A549 (cell line): Measurements from ENCODE around the gene INHBE.

ENCODE experiments used
- CEBPB ChIP-seq, 2 experiments: fragments of >200 bp in 1 of 2; sonication (Bioruptor Twin) in 1 of 2; formaldehyde crosslinking in 1 of 2; IDR thresholded peaks; 2 replicates each; pipeline ENCODE4 v1.6.1; 2012 to 2016
- CHD2 ChIP-seq: fragments of 150-350 bp; IDR thresholded peaks from 2 replicates; pipeline ENCODE4 v1.6.1; 2014; ENCODE audit warnings: low read length; ENCODE audit not compliant: partially characterized antibody
- EHMT2 ChIP-seq: fragments of 200-600 bp; sonication (generic); IDR thresholded peaks from 2 replicates; pipeline ENCODE4 v1.6.1; 2016; ENCODE audit warnings: antibody characterized with exemption, low read depth, mild to moderate bottlenecking, moderate library complexity
- EP300 ChIP-seq, 2 experiments: fragments of >200 bp; sonication (Bioruptor Twin); formaldehyde crosslinking; IDR thresholded peaks; 2 replicates in 1 of 2; 3 replicates in 1 of 2; pipeline ENCODE4 v1.6.1; 2016 to 2017
- KDM5A ChIP-seq: fragments of 200-600 bp; sonication (generic); IDR thresholded peaks from 2 replicates; pipeline ENCODE4 v1.6.1; 2016; ENCODE audit warnings: antibody characterized with exemption, mild to moderate bottlenecking
- NFE2L2 ChIP-seq: fragments of 150-350 bp; conservative IDR thresholded peaks from 2 replicates; pipeline ENCODE4 v1.6.1; 2014; ENCODE audit warnings: low read length
- POLR2A ChIP-seq: IDR thresholded peaks from 2 replicates; pipeline ENCODE4 v1.6.1; 2012; ENCODE audit warnings: mild to moderate bottlenecking, low read length
- RAD21 ChIP-seq, 2 experiments: fragments of >200 bp in 1 of 2; sonication (Bioruptor Twin) in 1 of 2; formaldehyde crosslinking in 1 of 2; IDR thresholded peaks in 1 of 2; conservative IDR thresholded peaks in 1 of 2; 2 replicates in 1 of 2; 3 replicates in 1 of 2; pipeline ENCODE4 v1.6.1; 2012 to 2018; ENCODE audit warnings: inconsistent platforms in 1 of 2
- RARB ChIP-seq: fragments of 250-450 bp; sonication (Bioruptor Pico); IDR thresholded peaks from 2 replicates; pipeline ENCODE4 v1.8.0; 2021; ENCODE audit warnings: mild to moderate bottlenecking, moderate library complexity
- RCOR1 ChIP-seq: fragments of 150-350 bp; IDR thresholded peaks from 2 replicates; pipeline ENCODE4 v1.6.1; 2014; ENCODE audit warnings: antibody characterized with exemption, low read length, low read depth
- TF ChIP-seq, protein P1 (sequence below): fragments of >200 bp; sonication (Bioruptor Twin); formaldehyde crosslinking; IDR thresholded peaks from 3 replicates; pipeline ENCODE4 v1.5.1; 2016
- TF ChIP-seq, protein P2 (sequence below): IDR thresholded peaks from 2 replicates; pipeline ENCODE4 v1.6.1; 2012
- TF ChIP-seq, protein P3 (sequence below): fragments of 450-650 bp; IDR thresholded peaks from 2 replicates; pipeline ENCODE4 v1.6.1; 2014; ENCODE audit warnings: antibody characterized with exemption
- TF ChIP-seq, protein P4 (sequence below): fragments of 250-450 bp; sonication (Bioruptor Pico); IDR thresholded peaks from 2 replicates; pipeline ENCODE4 v1.5.0; 2021; ENCODE audit warnings: mild to moderate bottlenecking, moderate library complexity, borderline replicate concordance

DNA sequence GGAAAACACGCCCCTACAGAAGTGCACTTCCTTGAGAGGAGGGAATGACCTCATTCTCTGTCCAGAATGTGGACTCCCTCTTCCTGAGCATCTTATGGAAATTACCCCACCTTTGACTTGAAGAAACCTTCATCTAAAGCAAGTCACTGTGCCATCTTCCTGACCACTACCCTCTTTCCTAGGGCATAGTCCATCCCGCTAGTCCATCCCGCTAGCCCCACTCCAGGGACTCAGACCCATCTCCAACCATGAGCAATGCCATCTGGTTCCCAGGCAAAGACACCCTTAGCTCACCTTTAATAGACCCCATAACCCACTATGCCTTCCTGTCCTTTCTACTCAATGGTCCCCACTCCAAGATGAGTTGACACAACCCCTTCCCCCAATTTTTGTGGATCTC is 5.0 kb upstream of the INHBE start:
- TF ChIP-seq, protein P1, sequence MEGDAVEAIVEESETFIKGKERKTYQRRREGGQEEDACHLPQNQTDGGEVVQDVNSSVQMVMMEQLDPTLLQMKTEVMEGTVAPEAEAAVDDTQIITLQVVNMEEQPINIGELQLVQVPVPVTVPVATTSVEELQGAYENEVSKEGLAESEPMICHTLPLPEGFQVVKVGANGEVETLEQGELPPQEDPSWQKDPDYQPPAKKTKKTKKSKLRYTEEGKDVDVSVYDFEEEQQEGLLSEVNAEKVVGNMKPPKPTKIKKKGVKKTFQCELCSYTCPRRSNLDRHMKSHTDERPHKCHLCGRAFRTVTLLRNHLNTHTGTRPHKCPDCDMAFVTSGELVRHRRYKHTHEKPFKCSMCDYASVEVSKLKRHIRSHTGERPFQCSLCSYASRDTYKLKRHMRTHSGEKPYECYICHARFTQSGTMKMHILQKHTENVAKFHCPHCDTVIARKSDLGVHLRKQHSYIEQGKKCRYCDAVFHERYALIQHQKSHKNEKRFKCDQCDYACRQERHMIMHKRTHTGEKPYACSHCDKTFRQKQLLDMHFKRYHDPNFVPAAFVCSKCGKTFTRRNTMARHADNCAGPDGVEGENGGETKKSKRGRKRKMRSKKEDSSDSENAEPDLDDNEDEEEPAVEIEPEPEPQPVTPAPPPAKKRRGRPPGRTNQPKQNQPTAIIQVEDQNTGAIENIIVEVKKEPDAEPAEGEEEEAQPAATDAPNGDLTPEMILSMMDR = no peak
- TF ChIP-seq, protein P2, sequence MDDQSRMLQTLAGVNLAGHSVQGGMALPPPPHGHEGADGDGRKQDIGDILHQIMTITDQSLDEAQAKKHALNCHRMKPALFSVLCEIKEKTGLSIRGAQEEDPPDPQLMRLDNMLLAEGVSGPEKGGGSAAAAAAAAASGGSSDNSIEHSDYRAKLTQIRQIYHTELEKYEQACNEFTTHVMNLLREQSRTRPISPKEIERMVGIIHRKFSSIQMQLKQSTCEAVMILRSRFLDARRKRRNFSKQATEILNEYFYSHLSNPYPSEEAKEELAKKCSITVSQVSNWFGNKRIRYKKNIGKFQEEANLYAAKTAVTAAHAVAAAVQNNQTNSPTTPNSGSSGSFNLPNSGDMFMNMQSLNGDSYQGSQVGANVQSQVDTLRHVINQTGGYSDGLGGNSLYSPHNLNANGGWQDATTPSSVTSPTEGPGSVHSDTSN = no peak
- TF ChIP-seq, protein P3, sequence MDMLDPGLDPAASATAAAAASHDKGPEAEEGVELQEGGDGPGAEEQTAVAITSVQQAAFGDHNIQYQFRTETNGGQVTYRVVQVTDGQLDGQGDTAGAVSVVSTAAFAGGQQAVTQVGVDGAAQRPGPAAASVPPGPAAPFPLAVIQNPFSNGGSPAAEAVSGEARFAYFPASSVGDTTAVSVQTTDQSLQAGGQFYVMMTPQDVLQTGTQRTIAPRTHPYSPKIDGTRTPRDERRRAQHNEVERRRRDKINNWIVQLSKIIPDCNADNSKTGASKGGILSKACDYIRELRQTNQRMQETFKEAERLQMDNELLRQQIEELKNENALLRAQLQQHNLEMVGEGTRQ = no peak
- TF ChIP-seq RCOR1 (no peak), RAD21 (conservative IDR thresholded peaks at IDR 0.05 in 1 of 2, IDR thresholded peaks at IDR 0.05 in 1 of 2) (no peak), EP300 (IDR thresholded peaks at IDR 0.05) (no peak), POLR2A (no peak), RARB (CRISPR knock-in tag) (no peak), CHD2 (no peak), NFE2L2 (no peak), CEBPB (IDR thresholded peaks at IDR 0.05) (no peak), KDM5A (no peak), EHMT2 (no peak)
- TF ChIP-seq, protein P4, sequence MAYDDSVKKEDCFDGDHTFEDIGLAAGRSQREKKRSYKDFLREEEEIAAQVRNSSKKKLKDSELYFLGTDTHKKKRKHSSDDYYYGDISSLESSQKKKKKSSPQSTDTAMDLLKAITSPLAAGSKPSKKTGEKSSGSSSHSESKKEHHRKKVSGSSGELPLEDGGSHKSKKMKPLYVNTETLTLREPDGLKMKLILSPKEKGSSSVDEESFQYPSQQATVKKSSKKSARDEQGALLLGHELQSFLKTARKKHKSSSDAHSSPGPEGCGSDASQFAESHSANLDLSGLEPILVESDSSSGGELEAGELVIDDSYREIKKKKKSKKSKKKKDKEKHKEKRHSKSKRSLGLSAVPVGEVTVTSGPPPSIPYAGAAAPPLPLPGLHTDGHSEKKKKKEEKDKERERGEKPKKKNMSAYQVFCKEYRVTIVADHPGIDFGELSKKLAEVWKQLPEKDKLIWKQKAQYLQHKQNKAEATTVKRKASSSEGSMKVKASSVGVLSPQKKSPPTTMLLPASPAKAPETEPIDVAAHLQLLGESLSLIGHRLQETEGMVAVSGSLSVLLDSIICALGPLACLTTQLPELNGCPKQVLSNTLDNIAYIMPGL (CRISPR knock-in tag) = no peak
